Astrocyte (in vitro differentiated cells and primary cell): ENCODE results near the gene HIVEP2. TPM values are rescaled to one million over a fixed set of nuclear protein-coding genes. Genes with fewer than 3 reads are reported as not detected.

Experiments used
- DNase-seq: peaks from one replicate; pipeline ENCODE4 v3.0.0-alpha.2; 2010; ENCODE audit warnings: low read depth
- FAIRE-seq: peaks from 2 replicates; lab custom pipeline; 2011; peaks lifted over from hg19 to GRCh38; lab: Jason Lieb, UNC
- H2AFZ ChIP-seq: 2 replicates; pipeline ENCODE4 v1.6.0; 2012; ENCODE audit warnings: low read depth, low read length, inconsistent platforms
- H3K27ac ChIP-seq: 2 replicates; pipeline ENCODE4 v1.5.1; 2011; ENCODE audit warnings: low read depth, low read length, inconsistent platforms
- H3K27me3 ChIP-seq: 2 replicates; pipeline ENCODE4 v1.6.0; 2011; ENCODE audit warnings: low read length, inconsistent platforms; ENCODE audit not compliant: insufficient read depth
- H3K36me3 ChIP-seq: 2 replicates; pipeline ENCODE4 v1.5.1; 2011; ENCODE audit warnings: low read length, inconsistent platforms; ENCODE audit not compliant: insufficient read depth
- H3K4me1 ChIP-seq: 2 replicates; pipeline ENCODE4 v1.5.1; 2011; ENCODE audit warnings: low read length, inconsistent platforms; ENCODE audit not compliant: insufficient read depth
- H3K4me2 ChIP-seq: 2 replicates; pipeline ENCODE4 v1.6.0; 2012; ENCODE audit warnings: low read length, inconsistent platforms
- H3K4me3 ChIP-seq: 2 replicates; pipeline ENCODE4 v1.5.1; 2011; ENCODE audit warnings: low read depth, mild to moderate bottlenecking, low read length, inconsistent platforms; ENCODE audit not compliant: insufficient read depth
- H3K79me2 ChIP-seq: 2 replicates; pipeline ENCODE4 v1.6.0; 2012; ENCODE audit warnings: mild to moderate bottlenecking, low read length, inconsistent platforms; ENCODE audit not compliant: insufficient read depth
- H3K9ac ChIP-seq: 2 replicates; pipeline ENCODE4 v1.6.0; 2012; ENCODE audit warnings: mild to moderate bottlenecking, low read length, inconsistent platforms
- H3K9me3 ChIP-seq: 2 replicates; pipeline ENCODE4 v1.5.1; 2012; ENCODE audit warnings: low read depth, mild to moderate bottlenecking, low read length, inconsistent platforms; ENCODE audit not compliant: insufficient read depth
- H4K20me1 ChIP-seq: 2 replicates; pipeline ENCODE4 v1.6.0; 2012; ENCODE audit warnings: low read length, inconsistent platforms; ENCODE audit not compliant: insufficient read depth
- H3K27ac Mint-ChIP-seq: one replicate; pipeline ENCODE4 v1.8.0; 2021; ENCODE audit warnings: mild to moderate bottlenecking, mixed read lengths; ENCODE audit not compliant: unreplicated experiment
- H3K27me3 Mint-ChIP-seq: one replicate; pipeline ENCODE4 v1.8.0; 2021; ENCODE audit warnings: low read depth, mixed read lengths; ENCODE audit not compliant: unreplicated experiment
- H3K36me3 Mint-ChIP-seq: one replicate; pipeline ENCODE4 v1.8.0; 2021; ENCODE audit warnings: low read depth, mixed read lengths; ENCODE audit not compliant: unreplicated experiment
- H3K4me1 Mint-ChIP-seq: one replicate; pipeline ENCODE4 v1.8.0; 2021; ENCODE audit warnings: low read depth, mixed read lengths; ENCODE audit not compliant: unreplicated experiment
- H3K4me3 Mint-ChIP-seq: one replicate; pipeline ENCODE4 v1.8.0; 2021; ENCODE audit warnings: mild to moderate bottlenecking, moderate library complexity, mixed read lengths; ENCODE audit not compliant: unreplicated experiment
- H3K9me3 Mint-ChIP-seq: one replicate; pipeline ENCODE4 v1.8.0; 2021; ENCODE audit warnings: mild to moderate bottlenecking, mixed read lengths; ENCODE audit not compliant: unreplicated experiment
- EZH2 ChIP-seq: IDR thresholded peaks from 2 replicates; pipeline ENCODE4 v1.6.1; 2012; ENCODE audit warnings: mild to moderate bottlenecking, low read length, inconsistent platforms; ENCODE audit not compliant: insufficient read depth
- total RNA-seq: library from RNA; stranded (reverse); gene quantifications from 2 replicates; pipeline ENCODE4 v1.2.1, GENCODE V29; 2021
- TF ChIP-seq, protein P1 (sequence below): IDR thresholded peaks from 2 replicates; pipeline ENCODE4 v1.5.1; 2011; ENCODE audit warnings: low read depth, mild to moderate bottlenecking, inconsistent platforms, low read length, moderate library complexity; ENCODE audit not compliant: insufficient read depth

Gene HIVEP2
- total RNA-seq, 1 donor from 2014 or later: 21.2 TPM

DNA sequence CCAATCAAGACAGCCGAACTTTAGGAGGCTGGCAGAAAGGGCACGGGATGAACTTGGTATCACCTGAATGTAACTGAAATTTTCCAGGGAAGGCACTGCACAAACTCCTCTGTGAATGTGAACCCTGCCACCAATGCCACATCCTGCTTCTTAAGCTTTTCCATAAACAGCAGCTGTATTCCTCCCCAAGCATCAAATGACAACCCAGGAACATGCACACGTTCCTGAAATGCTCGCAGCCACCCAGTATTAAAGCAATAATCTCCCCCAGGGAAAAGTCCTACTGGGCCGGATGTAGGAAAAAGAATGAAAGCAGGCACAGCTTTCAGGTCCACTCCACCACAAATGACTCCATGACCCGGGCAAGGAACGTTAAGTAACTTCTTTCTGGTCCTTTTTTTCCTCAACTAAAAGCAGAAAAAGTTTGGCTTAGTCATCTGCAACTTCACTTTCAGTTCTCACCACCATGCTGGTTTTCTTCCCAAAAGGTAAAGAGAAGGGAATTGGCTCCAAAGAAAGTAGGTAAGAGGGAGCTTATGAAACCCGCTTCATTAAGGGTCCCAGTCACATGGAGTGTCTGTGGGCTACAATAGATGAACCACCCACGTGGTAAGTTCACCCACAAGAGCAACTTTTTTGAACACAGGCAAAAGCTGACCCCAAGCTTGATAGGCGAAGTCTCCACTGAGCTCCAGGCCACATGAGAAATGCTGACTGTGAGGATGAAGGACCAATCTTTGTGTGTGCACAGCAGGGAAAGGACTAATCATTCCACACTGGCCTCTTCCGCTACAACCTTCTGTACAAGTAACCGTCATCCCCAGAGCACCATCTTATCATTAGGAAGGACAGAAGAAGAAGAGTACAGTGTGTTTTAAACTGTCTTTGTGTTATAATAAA, 90.1 kb downstream of the HIVEP2 start:
- H3K4me2 ChIP-seq: no peak overlapping the region
- Mint-ChIP-seq H3K27me3 (no peaks in the 10 kb centered on the region), H3K4me1 (peaks cover 62% of the 10 kb centered on the region), H3K4me3 (no peak overlapping the region), H3K27ac (peak overlapping the region; percentile 89), H3K36me3 (peaks cover 3% of the 10 kb centered on the region), H3K9me3 (no peaks in the 10 kb centered on the region)
- no peak overlapping the region for H2AFZ ChIP-seq
- TF ChIP-seq, protein P1, sequence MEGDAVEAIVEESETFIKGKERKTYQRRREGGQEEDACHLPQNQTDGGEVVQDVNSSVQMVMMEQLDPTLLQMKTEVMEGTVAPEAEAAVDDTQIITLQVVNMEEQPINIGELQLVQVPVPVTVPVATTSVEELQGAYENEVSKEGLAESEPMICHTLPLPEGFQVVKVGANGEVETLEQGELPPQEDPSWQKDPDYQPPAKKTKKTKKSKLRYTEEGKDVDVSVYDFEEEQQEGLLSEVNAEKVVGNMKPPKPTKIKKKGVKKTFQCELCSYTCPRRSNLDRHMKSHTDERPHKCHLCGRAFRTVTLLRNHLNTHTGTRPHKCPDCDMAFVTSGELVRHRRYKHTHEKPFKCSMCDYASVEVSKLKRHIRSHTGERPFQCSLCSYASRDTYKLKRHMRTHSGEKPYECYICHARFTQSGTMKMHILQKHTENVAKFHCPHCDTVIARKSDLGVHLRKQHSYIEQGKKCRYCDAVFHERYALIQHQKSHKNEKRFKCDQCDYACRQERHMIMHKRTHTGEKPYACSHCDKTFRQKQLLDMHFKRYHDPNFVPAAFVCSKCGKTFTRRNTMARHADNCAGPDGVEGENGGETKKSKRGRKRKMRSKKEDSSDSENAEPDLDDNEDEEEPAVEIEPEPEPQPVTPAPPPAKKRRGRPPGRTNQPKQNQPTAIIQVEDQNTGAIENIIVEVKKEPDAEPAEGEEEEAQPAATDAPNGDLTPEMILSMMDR: no peak
- no peak for TF ChIP-seq EZH2
- H3K27ac ChIP-seq: no peak overlapping the region
- DNase-seq (no peak), FAIRE-seq (no peak)
- no peaks in the 10 kb centered on the region for H3K27me3 ChIP-seq
- H3K36me3 ChIP-seq: no peaks in the 10 kb centered on the region
- no peak overlapping the region for H3K4me3 ChIP-seq
- peaks cover 18% of the 10 kb centered on the region for H3K4me1 ChIP-seq
- peaks cover 28% of the 10 kb centered on the region for H3K79me2 ChIP-seq
- H3K9me3 ChIP-seq: no peaks in the 10 kb centered on the region
- H4K20me1 ChIP-seq: no peaks in the 10 kb centered on the region
- no peak overlapping the region for H3K9ac ChIP-seq

DNA sequence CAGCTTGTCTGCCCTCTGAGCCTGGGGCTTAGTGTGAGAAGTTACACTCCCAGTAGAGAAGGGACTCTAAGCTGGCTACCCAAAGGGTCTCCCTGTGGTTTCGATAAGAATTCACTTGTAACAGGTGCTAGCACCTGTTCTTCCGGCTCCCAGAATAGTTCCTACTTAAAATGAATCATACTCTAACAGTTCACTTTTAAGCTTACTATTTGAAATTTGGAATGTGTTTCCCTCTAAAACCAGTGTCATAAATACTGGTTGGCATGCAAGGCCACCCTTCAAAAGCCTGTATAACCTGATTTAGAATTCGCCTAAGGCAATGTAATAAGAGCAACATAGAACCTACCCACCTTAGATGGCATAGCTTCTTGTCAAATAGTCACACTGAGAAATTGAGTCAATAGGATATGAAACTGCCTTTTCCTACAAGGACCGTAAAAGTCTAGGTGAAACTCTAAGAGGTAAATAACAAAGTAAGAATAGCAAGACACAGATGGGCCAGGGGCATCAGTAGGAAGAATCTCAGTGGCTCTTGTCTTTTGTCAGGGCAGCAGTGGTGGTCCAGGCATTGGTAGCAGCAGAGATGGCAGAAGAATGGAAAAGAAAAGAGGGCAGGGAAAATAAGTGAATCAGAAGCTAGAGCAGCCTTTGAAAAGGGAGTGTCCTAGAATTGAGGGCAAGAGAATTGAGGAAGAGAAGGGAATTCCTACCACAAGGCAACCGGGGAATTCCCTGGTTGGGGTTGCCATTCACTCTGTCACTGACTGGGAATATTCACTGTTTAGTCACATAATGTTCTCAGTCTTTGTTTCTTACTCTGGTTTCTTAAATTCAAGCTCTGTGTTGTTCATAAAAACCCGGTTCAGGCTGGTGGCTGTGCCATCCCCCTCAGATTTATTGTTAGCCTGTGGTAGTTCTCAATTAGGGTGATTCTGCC, 91.5 kb downstream of the HIVEP2 start:
- H3K4me1 ChIP-seq: peaks cover 18% of the 10 kb centered on the region
- no peaks in the 10 kb centered on the region for H3K9me3 ChIP-seq
- H3K9me3 Mint-ChIP-seq: no peaks in the 10 kb centered on the region
- H3K36me3 Mint-ChIP-seq: peaks cover 3% of the 10 kb centered on the region
- no peak for FAIRE-seq
- H3K4me1 Mint-ChIP-seq: peaks cover 68% of the 10 kb centered on the region
- H3K4me2 ChIP-seq: no peak overlapping the region
- no peak overlapping the region for H2AFZ ChIP-seq
- H3K27ac ChIP-seq: peak overlapping the region; percentile 11
- no peak overlapping the region for H3K9ac ChIP-seq
- no peaks in the 10 kb centered on the region for H3K27me3 ChIP-seq
- no peaks in the 10 kb centered on the region for H3K36me3 ChIP-seq
- peaks cover 39% of the 10 kb centered on the region for H3K79me2 ChIP-seq
- no peak overlapping the region for H3K4me3 Mint-ChIP-seq
- no peaks in the 10 kb centered on the region for H3K27me3 Mint-ChIP-seq
- H3K27ac Mint-ChIP-seq: peak overlapping the region; percentile 89
- DNase-seq: no peak
- TF ChIP-seq, protein P1: no peak
- no peak for TF ChIP-seq EZH2
- no peak overlapping the region for H3K4me3 ChIP-seq
- H4K20me1 ChIP-seq: no peaks in the 10 kb centered on the region
